Measurements from ENCODE around the gene TPK1.

Gene TPK1

GRCh38 chr7:144474800-144475615 lies 360.8 kb downstream of the TPK1 start:
- H3K4me3 ChIP-seq (ENCODE audit: low read length): no peak overlapping the region
- no peak for TF ChIP-seq ZNF274 (IDR thresholded peaks at IDR 0.05; ENCODE audit: low read depth, low read length)

GRCh38 chr7:144474363-144474762 lies 361.5 kb downstream of the TPK1 start:
- H3K4me3 ChIP-seq (ENCODE audit: low read length): no peak overlapping the region
- no peak for TF ChIP-seq ZNF274 (IDR thresholded peaks at IDR 0.05; ENCODE audit: low read depth, low read length)

- TF ChIP-seq ZNF274 (IDR thresholded peaks at IDR 0.05; ENCODE audit: low read depth, low read length): no peak
- no peak overlapping the region for H3K4me3 ChIP-seq (ENCODE audit: low read length)
Measured at GRCh38 chr7:144473908-144474307, 361.9 kb downstream of the TPK1 start.

GRCh38 chr7:144470078-144470477 lies 365.8 kb downstream of the TPK1 start:
- TF ChIP-seq ZNF274 (IDR thresholded peaks at IDR 0.05; ENCODE audit: low read depth, low read length): no peak

GRCh38 chr7:144468990-144469732 lies 366.7 kb downstream of the TPK1 start:
- no peak for TF ChIP-seq ZNF274 (IDR thresholded peaks at IDR 0.05; ENCODE audit: low read depth, low read length)
- no peak overlapping the region for H3K4me3 ChIP-seq (ENCODE audit: low read length)

More at GRCh38 chr7:144470078-144470477, 365.8 kb downstream of the TPK1 start:
- H3K4me3 ChIP-seq (ENCODE audit: low read length): no peak overlapping the region

- no peak overlapping the region; the same call in 1 of the 2 replicates for H3K4me3 ChIP-seq (ENCODE audit: low read length)
- TF ChIP-seq ZNF274 (IDR thresholded peaks at IDR 0.05; ENCODE audit: low read depth, low read length): no peak
Measured at GRCh38 chr7:144459635-144460034, 376.2 kb downstream of the TPK1 start.

GRCh38 chr7:144455040-144455404 lies 380.8 kb downstream of the TPK1 start:
- TF ChIP-seq ZNF274 (IDR thresholded peaks at IDR 0.05; ENCODE audit: low read depth, low read length): no peak
- H3K4me3 ChIP-seq (ENCODE audit: low read length): no peak overlapping the region

- no peak overlapping the region for H3K4me3 ChIP-seq (ENCODE audit: low read length)
- no peak for TF ChIP-seq ZNF274 (IDR thresholded peaks at IDR 0.05; ENCODE audit: low read depth, low read length)
Measured at GRCh38 chr7:144454256-144455039, 381.4 kb downstream of the TPK1 start.

GRCh38 chr7:144452064-144452463 lies 383.8 kb downstream of the TPK1 start:
- H3K4me3 ChIP-seq (ENCODE audit: low read length): no peak overlapping the region

GRCh38 chr7:144445590-144445989 lies 390.3 kb downstream of the TPK1 start:
- TF ChIP-seq ZNF274 (IDR thresholded peaks at IDR 0.05; ENCODE audit: low read depth, low read length): no peak

More at GRCh38 chr7:144452064-144452463, 383.8 kb downstream of the TPK1 start:
- TF ChIP-seq ZNF274 (IDR thresholded peaks at IDR 0.05; ENCODE audit: low read depth, low read length): no peak

GRCh38 chr7:144439717-144440205 lies 396.1 kb downstream of the TPK1 start:
- no peak for TF ChIP-seq ZNF274 (IDR thresholded peaks at IDR 0.05; ENCODE audit: low read depth, low read length)
- H3K4me3 ChIP-seq (ENCODE audit: low read length): no peak overlapping the region

More at GRCh38 chr7:144445590-144445989, 390.3 kb downstream of the TPK1 start:
- no peak overlapping the region for H3K4me3 ChIP-seq (ENCODE audit: low read length)

GRCh38 chr7:144438759-144439158 lies 397.1 kb downstream of the TPK1 start:
- no peak for TF ChIP-seq ZNF274 (IDR thresholded peaks at IDR 0.05; ENCODE audit: low read depth, low read length)

GRCh38 chr7:144437370-144438191 lies 398.3 kb downstream of the TPK1 start:
- H3K4me3 ChIP-seq (ENCODE audit: low read length): no peak overlapping the region
- TF ChIP-seq ZNF274 (IDR thresholded peaks at IDR 0.05; ENCODE audit: low read depth, low read length): no peak

More at GRCh38 chr7:144438759-144439158, 397.1 kb downstream of the TPK1 start:
- no peak overlapping the region for H3K4me3 ChIP-seq (ENCODE audit: low read length)
